HCT116 (cell line): ENCODE results near the gene ADAMTS6. TPM values are rescaled to one million over a fixed set of nuclear protein-coding genes. Genes with fewer than 3 reads are reported as not detected.

Source experiments
- ATAC-seq: fragments of 200-7000 bp; cut with Tn5 transposase; 2 replicates; pipeline ENCODE4 v1.9.1; 2020; ENCODE audit warnings: mild to moderate bottlenecking, moderate library complexity
- BruUV-seq: library from RNA; stranded (reverse); fragments of 400-500 nt; replicated peaks from 2 replicates; lab custom pipeline; 2021; lab: Mats Ljungman, UMichigan
- CTCF ChIA-PET: fragments of 300-600 bp; sonication (Branson Sonifier 250); formaldehyde crosslinking; loops from one replicate; lab custom pipeline; 2021; ENCODE audit warnings: antibody characterized with exemption; lab: Charles Lee
- POLR2A ChIA-PET: fragments of 300-600, 350-600 bp; sonication (Branson Sonifier 250); formaldehyde crosslinking; loops from one replicate; lab custom pipeline; 2021; ENCODE audit warnings: antibody characterized with exemption; lab: Charles Lee
- RAD21 ChIA-PET, 2 experiments: fragments of 300-600 bp; sonication (Branson Sonifier 250); formaldehyde crosslinking; loops; one replicate each; lab custom pipeline; 2023; ENCODE audit warnings: low total read pairs in 2 of 2; ENCODE audit not compliant: uncharacterized antibody in 2 of 2, unreplicated experiment in 2 of 2, low non-redundant PET in 1 of 2; lab: Charles Lee
- DNase-seq: peaks from one replicate; pipeline ENCODE4 v3.0.0-alpha.2; 2010; ENCODE audit warnings: low read depth, low spot score
- H2AFZ ChIP-seq: fragments of 200-600 bp; shearing (Covaris generic), sonication (generic); 2 replicates; pipeline ENCODE4 v1.6.1; 2017; ENCODE audit warnings: low read depth, mixed run types, mixed read lengths, antibody characterized with exemption, low read length; ENCODE audit not compliant: poor library complexity, severe bottlenecking
- H3K27ac ChIP-seq: 2 replicates; pipeline ENCODE4 v1.5.1; 2012; ENCODE audit warnings: low read depth, low read length
- H3K27me3 ChIP-seq: fragments of 200-600 bp; sonication (generic); 2 replicates; pipeline ENCODE4 v1.6.1; 2016; ENCODE audit warnings: mixed run types, low read length, mixed read lengths; ENCODE audit not compliant: insufficient read depth
- H3K36me3 ChIP-seq, 2 experiments: fragments of 200-500 bp in 1 of 2; fragments of 200-600 bp in 1 of 2; sonication (Bioruptor generic) in 1 of 2; sonication (generic) in 1 of 2; 2 replicates each; pipeline versions ENCODE4 v1.5.1 to v1.6.1; 2014 to 2016; ENCODE audit warnings: low read length in 2 of 2, inconsistent platforms in 1 of 2, mixed read lengths in 1 of 2, mixed run types in 1 of 2; ENCODE audit not compliant: insufficient read depth in 2 of 2, control insufficient read depth in 1 of 2
- H3K4me1 ChIP-seq, 2 experiments: fragments of 200-600 bp in 1 of 2; sonication (generic) in 1 of 2; 2 replicates each; pipeline versions ENCODE4 v1.5.1 to v1.6.1; 2012 to 2017; ENCODE audit warnings: low read length in 2 of 2, inconsistent platforms in 1 of 2, mild to moderate bottlenecking in 1 of 2, mixed read lengths in 1 of 2, mixed run types in 1 of 2, moderate library complexity in 1 of 2; ENCODE audit not compliant: insufficient read depth in 2 of 2, control insufficient read depth in 1 of 2
- H3K4me2 ChIP-seq: fragments of 200-600 bp; sonication (generic); 2 replicates; pipeline ENCODE4 v1.6.1; 2017; ENCODE audit warnings: mixed run types, low read length, mixed read lengths
- H3K4me3 ChIP-seq, 2 experiments: fragments of 200-600 bp in 1 of 2; sonication (generic) in 1 of 2; replicated peaks in 1 of 2; 2 replicates each; pipeline ENCODE4 v1.5.1; 2011 to 2016; ENCODE audit warnings: low read length in 2 of 2, control low read depth in 1 of 2, low read depth in 1 of 2, mild to moderate bottlenecking in 1 of 2, mixed read lengths in 1 of 2, mixed run types in 1 of 2
- H3K79me2 ChIP-seq: fragments of 200-600 bp; sonication (generic); 2 replicates; pipeline ENCODE4 v1.6.1; 2017; ENCODE audit warnings: mild to moderate bottlenecking, mixed run types, low read length, moderate library complexity, mixed read lengths; ENCODE audit not compliant: insufficient read depth
- H3K9ac ChIP-seq: fragments of 200-600 bp; sonication (generic); 2 replicates; pipeline ENCODE4 v1.6.1; 2016; ENCODE audit warnings: low read length, mixed read lengths
- H3K9me2 ChIP-seq: fragments of 200-600 bp; sonication (generic), shearing (Covaris generic); 2 replicates; pipeline ENCODE4 v1.6.1; 2017; ENCODE audit warnings: mixed run types, mild to moderate bottlenecking, moderate library complexity; ENCODE audit not compliant: insufficient read depth
- H3K9me3 ChIP-seq, 2 experiments: fragments of 200-500 bp in 1 of 2; fragments of 200-600 bp in 1 of 2; sonication (Bioruptor generic) in 1 of 2; sonication (generic) in 1 of 2; 2 replicates each; pipeline ENCODE4 v1.6.1; 2014 to 2017; ENCODE audit warnings: low read length in 2 of 2, mixed read lengths in 2 of 2, inconsistent platforms in 1 of 2, low read depth in 1 of 2, mild to moderate bottlenecking in 1 of 2, mixed run types in 1 of 2, moderate library complexity in 1 of 2; ENCODE audit not compliant: control insufficient read depth in 1 of 2, insufficient read depth in 1 of 2
- H4K20me1 ChIP-seq: fragments of 200-600 bp; sonication (generic), shearing (Covaris generic); 2 replicates; pipeline ENCODE4 v1.6.1; 2017; ENCODE audit warnings: mixed run types, mild to moderate bottlenecking, moderate library complexity; ENCODE audit not compliant: insufficient read depth
- CBX3 ChIP-seq: IDR thresholded peaks from 2 replicates; pipeline ENCODE4 v1.6.1; 2012; ENCODE audit warnings: low read depth
- CEBPB ChIP-seq: IDR thresholded peaks from 2 replicates; pipeline ENCODE4 v1.6.1; 2012; ENCODE audit warnings: low read depth
- EGR1 ChIP-seq: IDR thresholded peaks from 2 replicates; pipeline ENCODE4 v1.6.1; 2012; ENCODE audit warnings: low read depth
- ELF1 ChIP-seq: IDR thresholded peaks from 2 replicates; pipeline ENCODE4 v1.6.1; 2012; ENCODE audit warnings: low read depth, borderline replicate concordance
- EZH2 ChIP-seq: fragments of 200-600 bp; sonication (generic); IDR thresholded peaks from 2 replicates; pipeline ENCODE4 v1.6.1; 2017; ENCODE audit warnings: antibody characterized with exemption, mixed run types
- EZH2phosphoT487 ChIP-seq: fragments of 200-600 bp; IDR thresholded peaks from 2 replicates; pipeline ENCODE4 v1.6.1; 2018; ENCODE audit warnings: antibody characterized with exemption, borderline replicate concordance
- JUND ChIP-seq: IDR thresholded peaks from 2 replicates; pipeline ENCODE4 v1.6.1; 2012
- POLR2A ChIP-seq: IDR thresholded peaks from 2 replicates; pipeline ENCODE4 v1.7.0; 2011; ENCODE audit warnings: borderline replicate concordance; ENCODE audit not compliant: insufficient read depth, insufficient read length; ENCODE audit errors: extremely low read depth
- RAD21 ChIP-seq: IDR thresholded peaks from 2 replicates; pipeline ENCODE4 v1.6.1; 2012; ENCODE audit warnings: low read depth, mild to moderate bottlenecking
- SIN3A ChIP-seq: IDR thresholded peaks from 2 replicates; pipeline ENCODE4 v1.6.1; 2012; ENCODE audit warnings: low read depth
- SRF ChIP-seq: IDR thresholded peaks from 2 replicates; pipeline ENCODE4 v1.6.1; 2012; ENCODE audit warnings: low read depth
- TCF7L2 ChIP-seq: IDR thresholded peaks from 2 replicates; pipeline ENCODE4 v1.7.0; 2011; ENCODE audit warnings: borderline replicate concordance, inconsistent platforms; ENCODE audit not compliant: insufficient read depth, insufficient read length; ENCODE audit errors: extremely low read depth
- YY1 ChIP-seq: IDR thresholded peaks from 2 replicates; pipeline ENCODE4 v1.6.1; 2011; ENCODE audit warnings: low read length, low read depth, moderate library complexity, mild to moderate bottlenecking; ENCODE audit not compliant: insufficient replicate concordance; ENCODE audit errors: extremely low read depth
- ZFX ChIP-seq: fragments of 450-650 bp; IDR thresholded peaks from 2 replicates; pipeline ENCODE4 v1.6.1; 2017
- ZNF274 ChIP-seq: fragments of 200-500 bp; sonication (Bioruptor generic); IDR thresholded peaks from 2 replicates; pipeline ENCODE4 v1.6.1; 2014; ENCODE audit warnings: mild to moderate bottlenecking, low read depth, low read length, inconsistent platforms
- intact Hi-C: fragments of 100-400 bp; cut with micrococcal nuclease; formaldehyde crosslinking; loops from 2 replicates; pipeline ENCODE4 v1.10.0; 2022
- total RNA-seq: library from RNA; stranded (reverse); gene quantifications from one replicate; pipeline ENCODE4 v1.2.1, GENCODE V29; 2021; ENCODE audit not compliant: unreplicated experiment
- TF ChIP-seq, protein P1 (sequence below), 3 experiments: fragments of 200-600 bp in 1 of 3; sonication (generic) in 1 of 3; IDR thresholded peaks in 2 of 3; conservative IDR thresholded peaks in 1 of 3; 2 replicates each; pipeline ENCODE4 v1.5.1; 2012 to 2017; ENCODE audit warnings: low read depth in 2 of 3, low read length in 2 of 3, antibody characterized with exemption in 1 of 3, borderline replicate concordance in 1 of 3, control low read depth in 1 of 3, mild to moderate bottlenecking in 1 of 3, mixed read lengths in 1 of 3, mixed run types in 1 of 3, moderate library complexity in 1 of 3; ENCODE audit not compliant: insufficient read depth in 1 of 3
- TF ChIP-seq, protein P2 (sequence below): IDR thresholded peaks from 2 replicates; pipeline ENCODE4 v1.6.1; 2012
- TF ChIP-seq, protein P3 (sequence below): IDR thresholded peaks from 2 replicates; pipeline ENCODE4 v1.6.1; 2011; ENCODE audit warnings: mild to moderate bottlenecking, low read length, moderate library complexity; ENCODE audit not compliant: insufficient replicate concordance; ENCODE audit errors: extremely low read depth
- TF ChIP-seq, protein P4 (sequence below): IDR thresholded peaks from 2 replicates; pipeline ENCODE4 v1.6.1; 2012; ENCODE audit warnings: low read depth

ADAMTS6 gene
- total RNA-seq, 1 experiment from 2014 or later = 0.93 TPM

DNA sequence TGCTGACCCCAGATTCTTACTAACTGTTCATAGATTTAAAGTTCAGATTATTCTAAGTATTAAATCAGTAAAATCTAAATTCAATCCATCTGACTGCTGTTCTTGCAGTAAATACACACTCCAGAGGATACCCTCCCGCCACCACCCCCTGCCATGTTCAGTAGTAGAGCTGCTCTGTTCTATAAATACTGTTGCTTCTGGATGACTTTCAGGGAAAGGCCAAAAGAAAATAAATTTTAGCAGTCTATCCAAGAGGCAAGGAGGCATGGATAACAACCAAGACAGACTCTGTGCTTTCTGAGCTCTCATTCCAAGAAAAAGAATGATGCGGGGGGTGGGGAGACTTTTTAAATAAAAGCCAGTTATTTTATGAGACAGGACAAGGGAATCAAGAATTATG lies 115.1 kb downstream of the ADAMTS6 start:
- H3K79me2 ChIP-seq = no peaks in the 10 kb centered on the region
- H3K4me1 ChIP-seq = no peaks in the 10 kb centered on the region
- no peak overlapping the region for H3K9ac ChIP-seq
- no peaks in the 10 kb centered on the region for H3K36me3 ChIP-seq
- H3K4me3 ChIP-seq = no peak overlapping the region
- no peak overlapping the region for H3K27ac ChIP-seq
- no peak overlapping the region for H3K4me2 ChIP-seq
- ATAC-seq = no peak
- BruUV-seq = no TSS peak
- no peaks in the 10 kb centered on the region for H3K9me2 ChIP-seq
- H4K20me1 ChIP-seq = no peaks in the 10 kb centered on the region
- DNase-seq = no peak
- POLR2A ChIA-PET = no interaction called here
- RAD21 ChIA-PET = no interaction called here
- no peaks in the 10 kb centered on the region for H3K9me3 ChIP-seq
- no peak for TF ChIP-seq CEBPB
- TF ChIP-seq SRF = no peak
- TF ChIP-seq ELF1 = no peak
- TF ChIP-seq SIN3A = no peak
- no peak for TF ChIP-seq ZNF274
- no peak for TF ChIP-seq EZH2
- TF ChIP-seq JUND = no peak
- TF ChIP-seq, protein P1, sequence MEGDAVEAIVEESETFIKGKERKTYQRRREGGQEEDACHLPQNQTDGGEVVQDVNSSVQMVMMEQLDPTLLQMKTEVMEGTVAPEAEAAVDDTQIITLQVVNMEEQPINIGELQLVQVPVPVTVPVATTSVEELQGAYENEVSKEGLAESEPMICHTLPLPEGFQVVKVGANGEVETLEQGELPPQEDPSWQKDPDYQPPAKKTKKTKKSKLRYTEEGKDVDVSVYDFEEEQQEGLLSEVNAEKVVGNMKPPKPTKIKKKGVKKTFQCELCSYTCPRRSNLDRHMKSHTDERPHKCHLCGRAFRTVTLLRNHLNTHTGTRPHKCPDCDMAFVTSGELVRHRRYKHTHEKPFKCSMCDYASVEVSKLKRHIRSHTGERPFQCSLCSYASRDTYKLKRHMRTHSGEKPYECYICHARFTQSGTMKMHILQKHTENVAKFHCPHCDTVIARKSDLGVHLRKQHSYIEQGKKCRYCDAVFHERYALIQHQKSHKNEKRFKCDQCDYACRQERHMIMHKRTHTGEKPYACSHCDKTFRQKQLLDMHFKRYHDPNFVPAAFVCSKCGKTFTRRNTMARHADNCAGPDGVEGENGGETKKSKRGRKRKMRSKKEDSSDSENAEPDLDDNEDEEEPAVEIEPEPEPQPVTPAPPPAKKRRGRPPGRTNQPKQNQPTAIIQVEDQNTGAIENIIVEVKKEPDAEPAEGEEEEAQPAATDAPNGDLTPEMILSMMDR (IDR thresholded peaks at IDR 0.05 in 2 of 3, conservative IDR thresholded peaks at IDR 0.05 in 1 of 3; ENCODE audit: borderline replicate concordance in 1 of 3, insufficient read depth in 1 of 3, low read depth in 2 of 3, low read length in 2 of 3) = no peak
- TF ChIP-seq YY1 = no peak
- TF ChIP-seq, protein P2, sequence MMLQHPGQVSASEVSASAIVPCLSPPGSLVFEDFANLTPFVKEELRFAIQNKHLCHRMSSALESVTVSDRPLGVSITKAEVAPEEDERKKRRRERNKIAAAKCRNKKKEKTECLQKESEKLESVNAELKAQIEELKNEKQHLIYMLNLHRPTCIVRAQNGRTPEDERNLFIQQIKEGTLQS = no peak
- no peak for TF ChIP-seq CBX3
- TF ChIP-seq, protein P3, sequence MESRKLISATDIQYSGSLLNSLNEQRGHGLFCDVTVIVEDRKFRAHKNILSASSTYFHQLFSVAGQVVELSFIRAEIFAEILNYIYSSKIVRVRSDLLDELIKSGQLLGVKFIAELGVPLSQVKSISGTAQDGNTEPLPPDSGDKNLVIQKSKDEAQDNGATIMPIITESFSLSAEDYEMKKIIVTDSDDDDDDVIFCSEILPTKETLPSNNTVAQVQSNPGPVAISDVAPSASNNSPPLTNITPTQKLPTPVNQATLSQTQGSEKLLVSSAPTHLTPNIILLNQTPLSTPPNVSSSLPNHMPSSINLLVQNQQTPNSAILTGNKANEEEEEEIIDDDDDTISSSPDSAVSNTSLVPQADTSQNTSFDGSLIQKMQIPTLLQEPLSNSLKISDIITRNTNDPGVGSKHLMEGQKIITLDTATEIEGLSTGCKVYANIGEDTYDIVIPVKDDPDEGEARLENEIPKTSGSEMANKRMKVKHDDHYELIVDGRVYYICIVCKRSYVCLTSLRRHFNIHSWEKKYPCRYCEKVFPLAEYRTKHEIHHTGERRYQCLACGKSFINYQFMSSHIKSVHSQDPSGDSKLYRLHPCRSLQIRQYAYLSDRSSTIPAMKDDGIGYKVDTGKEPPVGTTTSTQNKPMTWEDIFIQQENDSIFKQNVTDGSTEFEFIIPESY = no peak
- TF ChIP-seq RAD21 = no peak
- TF ChIP-seq, protein P4, sequence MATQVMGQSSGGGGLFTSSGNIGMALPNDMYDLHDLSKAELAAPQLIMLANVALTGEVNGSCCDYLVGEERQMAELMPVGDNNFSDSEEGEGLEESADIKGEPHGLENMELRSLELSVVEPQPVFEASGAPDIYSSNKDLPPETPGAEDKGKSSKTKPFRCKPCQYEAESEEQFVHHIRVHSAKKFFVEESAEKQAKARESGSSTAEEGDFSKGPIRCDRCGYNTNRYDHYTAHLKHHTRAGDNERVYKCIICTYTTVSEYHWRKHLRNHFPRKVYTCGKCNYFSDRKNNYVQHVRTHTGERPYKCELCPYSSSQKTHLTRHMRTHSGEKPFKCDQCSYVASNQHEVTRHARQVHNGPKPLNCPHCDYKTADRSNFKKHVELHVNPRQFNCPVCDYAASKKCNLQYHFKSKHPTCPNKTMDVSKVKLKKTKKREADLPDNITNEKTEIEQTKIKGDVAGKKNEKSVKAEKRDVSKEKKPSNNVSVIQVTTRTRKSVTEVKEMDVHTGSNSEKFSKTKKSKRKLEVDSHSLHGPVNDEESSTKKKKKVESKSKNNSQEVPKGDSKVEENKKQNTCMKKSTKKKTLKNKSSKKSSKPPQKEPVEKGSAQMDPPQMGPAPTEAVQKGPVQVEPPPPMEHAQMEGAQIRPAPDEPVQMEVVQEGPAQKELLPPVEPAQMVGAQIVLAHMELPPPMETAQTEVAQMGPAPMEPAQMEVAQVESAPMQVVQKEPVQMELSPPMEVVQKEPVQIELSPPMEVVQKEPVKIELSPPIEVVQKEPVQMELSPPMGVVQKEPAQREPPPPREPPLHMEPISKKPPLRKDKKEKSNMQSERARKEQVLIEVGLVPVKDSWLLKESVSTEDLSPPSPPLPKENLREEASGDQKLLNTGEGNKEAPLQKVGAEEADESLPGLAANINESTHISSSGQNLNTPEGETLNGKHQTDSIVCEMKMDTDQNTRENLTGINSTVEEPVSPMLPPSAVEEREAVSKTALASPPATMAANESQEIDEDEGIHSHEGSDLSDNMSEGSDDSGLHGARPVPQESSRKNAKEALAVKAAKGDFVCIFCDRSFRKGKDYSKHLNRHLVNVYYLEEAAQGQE = no peak
- no peak for TF ChIP-seq TCF7L2
- TF ChIP-seq EZH2phosphoT487 = no peak
- TF ChIP-seq ZFX = no peak
- no peak for TF ChIP-seq EGR1
- no peak for TF ChIP-seq POLR2A
- TF ChIP-seq, all 23 proteins: peak for 0
- intact Hi-C loops = no loop called here
- no peak overlapping the region for H2AFZ ChIP-seq
- H3K27me3 ChIP-seq = no peaks in the 10 kb centered on the region
- CTCF ChIA-PET = no interaction called here
